ENCODE data around the gene NBAS.

NBAS gene

DNA sequence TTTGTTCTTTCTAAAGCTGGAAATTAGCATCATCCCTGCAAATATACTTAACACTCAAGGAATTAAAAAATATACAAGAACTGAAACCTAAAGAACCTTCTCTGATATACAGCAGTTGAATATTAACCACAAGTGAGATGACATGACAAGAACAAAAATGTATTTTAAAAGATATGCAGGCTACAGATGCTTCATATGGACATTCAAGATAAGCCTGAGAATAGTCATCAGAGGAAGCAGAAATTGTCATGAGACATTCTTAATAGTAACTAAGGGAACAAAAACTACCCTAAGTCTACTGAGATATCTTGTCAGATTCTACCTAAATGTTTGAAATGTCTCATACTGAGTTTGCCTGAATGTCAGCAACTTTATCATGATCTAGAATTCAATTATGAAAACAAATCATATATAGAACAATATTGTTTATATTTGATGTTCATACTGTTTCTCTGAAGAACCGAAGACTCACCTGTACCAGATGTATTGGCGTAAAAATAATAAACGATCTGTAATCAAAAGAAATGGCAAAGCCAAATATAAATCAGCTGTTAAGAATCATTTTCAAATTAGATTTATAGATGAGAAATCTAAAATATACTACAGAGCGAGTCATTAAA is 4.7 kb downstream of the NBAS start:
- no peak overlapping the region for H3K27ac ChIP-seq (ENCODE audit: low read depth, low read length)
- peaks cover 8% of the 10 kb centered on the region for H3K4me1 ChIP-seq (ENCODE audit: control insufficient read depth, insufficient read depth, low read length)
- H3K36me3 ChIP-seq (ENCODE audit: control insufficient read depth, insufficient read depth, low read length), result peaks cover 6% of the 10 kb centered on the region
- no peaks in the 10 kb centered on the region for H3K9me3 ChIP-seq (ENCODE audit: control insufficient read depth, insufficient read depth, low read length)
- H3K9ac ChIP-seq (ENCODE audit: low read depth, low read length), result no peak overlapping the region
- no peak overlapping the region for H3K4me3 ChIP-seq (ENCODE audit: low read depth, low read length)
- no peaks in the 10 kb centered on the region for H3K27me3 ChIP-seq (ENCODE audit: control insufficient read depth, insufficient read depth, low read length)

DNA sequence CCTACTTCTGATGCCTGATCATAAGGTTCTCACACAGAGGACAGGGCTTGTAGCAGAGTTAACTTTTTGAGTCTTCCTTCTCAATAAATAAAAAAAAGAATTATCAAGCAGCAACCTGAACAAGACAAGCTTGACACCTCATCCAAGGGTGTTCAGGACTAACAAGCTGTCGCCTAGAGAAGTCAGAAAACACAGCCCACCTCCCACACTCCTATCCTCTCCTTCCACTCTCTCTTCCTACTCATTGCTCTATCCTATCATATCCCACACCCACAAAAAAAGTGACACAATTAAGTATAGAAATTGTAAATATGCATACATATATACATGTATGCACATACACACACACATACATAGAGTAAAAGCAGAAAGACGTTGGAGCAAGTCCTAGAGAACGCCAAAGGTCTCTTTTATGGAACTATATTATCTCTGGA is 5.4 kb downstream of the NBAS start:
- no peaks in the 10 kb centered on the region for H3K9me3 ChIP-seq (ENCODE audit: control insufficient read depth, insufficient read depth, low read length)
- no peak overlapping the region for H3K4me3 ChIP-seq (ENCODE audit: low read depth, low read length)
- no peak overlapping the region for H3K27ac ChIP-seq (ENCODE audit: low read depth, low read length)
- H3K27me3 ChIP-seq (ENCODE audit: control insufficient read depth, insufficient read depth, low read length), result no peaks in the 10 kb centered on the region
- H3K4me1 ChIP-seq (ENCODE audit: control insufficient read depth, insufficient read depth, low read length), result peaks cover 6% of the 10 kb centered on the region; the same call in 1 of the 2 replicates
- no peak overlapping the region for H3K9ac ChIP-seq (ENCODE audit: low read depth, low read length)
- H3K36me3 ChIP-seq (ENCODE audit: control insufficient read depth, insufficient read depth, low read length), result peaks cover 6% of the 10 kb centered on the region

DNA sequence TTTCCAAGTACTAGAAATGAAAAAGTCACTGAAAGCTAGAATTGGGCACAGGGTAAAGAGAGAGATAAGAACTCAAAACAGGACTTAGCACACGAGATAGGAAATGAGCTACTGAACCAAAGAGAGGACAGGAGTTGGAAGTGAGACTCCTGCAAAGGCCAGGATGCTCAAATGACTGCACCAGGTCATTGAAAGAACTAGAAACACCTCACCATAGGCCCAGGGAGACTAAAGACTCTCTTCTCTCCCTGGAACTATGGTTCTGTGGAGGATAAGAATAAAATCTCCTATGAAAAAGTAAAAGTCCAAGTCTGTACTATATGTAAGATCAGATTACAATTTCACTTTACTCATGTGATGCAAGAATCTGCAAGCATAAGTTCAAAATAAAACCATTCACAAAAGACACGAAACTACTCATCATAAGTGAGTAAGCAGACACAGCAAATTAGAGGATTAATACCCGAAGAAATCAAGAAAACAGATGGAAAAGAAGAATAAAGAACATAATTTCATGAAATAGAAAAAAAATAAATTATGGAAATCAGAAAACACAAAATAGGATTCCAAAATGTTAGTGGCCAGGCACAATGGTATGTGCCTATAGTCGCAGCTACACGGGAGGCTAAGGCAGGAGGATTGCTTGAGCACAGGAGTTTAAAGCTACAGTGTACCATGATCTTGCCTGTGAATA is 6.5 kb downstream of the NBAS start:
- no peak overlapping the region for H3K4me3 ChIP-seq (ENCODE audit: low read depth, low read length)

DNA sequence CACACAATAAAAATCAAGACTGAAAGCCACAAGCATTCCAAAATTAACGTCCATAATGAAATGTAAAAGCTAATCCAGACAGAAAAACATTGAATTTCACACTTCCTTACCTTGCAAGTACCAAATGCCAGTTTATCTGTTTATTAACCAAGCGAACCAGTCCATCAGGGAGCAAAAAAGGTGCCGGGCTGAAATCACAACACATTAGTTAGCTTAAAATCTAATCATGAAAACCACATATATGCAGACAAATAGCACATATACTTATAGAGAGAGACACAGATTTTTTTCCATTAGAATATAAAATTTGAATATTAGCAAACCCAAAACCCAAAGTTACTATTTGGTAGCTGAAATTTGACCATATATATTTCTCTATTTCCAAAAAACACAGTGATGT is 7.2 kb downstream of the NBAS start:
- H3K4me3 ChIP-seq (ENCODE audit: low read depth, low read length), result no peak overlapping the region
- no peak overlapping the region for H3K27ac ChIP-seq (ENCODE audit: low read depth, low read length)
- no peak overlapping the region for H3K9ac ChIP-seq (ENCODE audit: low read depth, low read length)
- no peaks in the 10 kb centered on the region for H3K27me3 ChIP-seq (ENCODE audit: control insufficient read depth, insufficient read depth, low read length)
- no peaks in the 10 kb centered on the region for H3K9me3 ChIP-seq (ENCODE audit: control insufficient read depth, insufficient read depth, low read length)
- H3K36me3 ChIP-seq (ENCODE audit: control insufficient read depth, insufficient read depth, low read length), result peaks cover 9% of the 10 kb centered on the region
- H3K4me1 ChIP-seq (ENCODE audit: control insufficient read depth, insufficient read depth, low read length), result no peaks in the 10 kb centered on the region

More for the DNA sequence above, 6.5 kb downstream of the NBAS start:
- Histone ChIP-seq H3K9ac (ENCODE audit: low read depth, low read length) (no peak overlapping the region), H3K27me3 (ENCODE audit: control insufficient read depth, insufficient read depth, low read length) (no peaks in the 10 kb centered on the region), H3K9me3 (ENCODE audit: control insufficient read depth, insufficient read depth, low read length) (no peaks in the 10 kb centered on the region), H3K4me1 (ENCODE audit: control insufficient read depth, insufficient read depth, low read length) (peaks cover 2% of the 10 kb centered on the region; the same call in 1 of the 2 replicates), H3K36me3 (ENCODE audit: control insufficient read depth, insufficient read depth, low read length) (peaks cover 6% of the 10 kb centered on the region), H3K27ac (ENCODE audit: low read depth, low read length) (no peak overlapping the region)

DNA sequence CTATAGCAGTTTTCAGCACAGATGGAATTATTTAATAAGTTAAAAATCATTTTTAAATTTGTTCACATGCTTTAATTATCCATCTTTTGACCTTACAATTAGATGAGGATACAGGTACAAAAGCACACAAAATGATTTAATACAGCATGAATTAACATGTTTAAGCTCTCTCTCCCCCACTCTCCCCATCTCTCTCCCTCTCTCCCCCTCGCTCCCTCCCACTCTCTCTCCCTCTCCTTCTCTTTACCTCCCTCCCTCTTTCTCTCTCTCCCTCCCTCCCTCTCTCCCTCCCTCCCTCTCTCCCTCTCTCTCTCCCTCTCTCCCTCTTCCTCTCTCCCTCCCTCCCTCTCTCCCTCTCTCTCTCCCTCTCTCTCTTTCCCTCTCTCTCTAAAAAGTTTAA is 7.6 kb downstream of the NBAS start:
- Histone ChIP-seq H3K4me3 (ENCODE audit: low read depth, low read length) (no peak overlapping the region), H3K9me3 (ENCODE audit: control insufficient read depth, insufficient read depth, low read length) (no peaks in the 10 kb centered on the region), H3K4me1 (ENCODE audit: control insufficient read depth, insufficient read depth, low read length) (no peaks in the 10 kb centered on the region), H3K9ac (ENCODE audit: low read depth, low read length) (no peak overlapping the region), H3K27ac (ENCODE audit: low read depth, low read length) (no peak overlapping the region), H3K27me3 (ENCODE audit: control insufficient read depth, insufficient read depth, low read length) (no peaks in the 10 kb centered on the region), H3K36me3 (ENCODE audit: control insufficient read depth, insufficient read depth, low read length) (peaks cover 13% of the 10 kb centered on the region)

DNA sequence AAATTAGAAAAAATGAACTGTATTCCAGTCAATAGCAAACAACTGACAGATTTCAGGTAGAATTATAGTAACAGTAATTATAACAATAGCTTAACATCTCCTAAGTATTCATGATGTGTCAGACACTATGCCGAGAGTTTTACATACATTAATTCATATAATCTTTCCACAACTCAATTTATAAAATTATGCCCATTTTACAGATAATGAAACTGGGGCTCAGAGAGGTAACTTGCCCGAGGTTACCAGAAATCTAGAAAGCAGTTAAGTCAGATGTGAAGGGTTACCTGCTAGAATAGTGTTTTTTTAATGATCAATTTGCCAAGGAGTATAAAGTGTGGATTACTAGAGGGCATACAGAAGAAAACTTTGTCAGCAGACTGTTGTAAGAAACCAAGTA is 12.2 kb downstream of the NBAS start:
- Histone ChIP-seq H3K9me3 (ENCODE audit: control insufficient read depth, insufficient read depth, low read length) (no peaks in the 10 kb centered on the region), H3K36me3 (ENCODE audit: control insufficient read depth, insufficient read depth, low read length) (peaks cover 13% of the 10 kb centered on the region), H3K9ac (ENCODE audit: low read depth, low read length) (no peak overlapping the region)

DNA sequence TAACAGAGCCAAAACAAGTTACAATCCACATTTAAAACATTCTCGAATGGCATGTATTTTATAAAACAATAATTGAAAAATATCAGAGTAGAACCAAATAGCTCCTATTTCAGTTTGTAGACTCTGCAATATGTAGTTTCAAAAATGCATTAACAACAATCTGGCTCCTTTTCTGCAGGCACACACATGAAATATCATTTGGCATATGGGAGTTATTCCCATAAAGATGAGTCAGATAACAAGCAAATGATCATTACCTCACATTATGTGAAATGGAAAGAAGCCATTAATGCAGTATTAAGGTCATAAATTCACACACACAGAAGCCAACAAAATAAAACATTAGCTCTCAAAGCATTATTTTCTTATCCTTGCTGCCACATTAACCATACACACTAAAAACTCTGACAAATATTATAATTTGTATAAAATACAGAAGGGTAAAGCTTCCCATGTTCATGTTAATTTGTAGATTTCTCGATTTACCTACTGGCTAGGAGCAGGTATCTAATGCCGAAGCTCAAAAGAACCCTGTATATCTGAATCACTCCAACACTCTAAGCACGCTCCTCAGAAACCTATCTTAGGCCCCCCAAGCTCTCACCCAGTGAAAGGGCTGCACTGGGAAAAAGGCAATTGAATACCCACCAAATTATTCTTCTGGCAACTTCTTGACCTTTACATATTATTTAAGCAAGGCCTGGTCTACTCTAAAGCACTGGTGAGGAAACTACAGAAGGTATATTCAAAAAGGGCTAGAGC is 13.8 kb downstream of the NBAS start:
- no peak overlapping the region for H3K4me3 ChIP-seq (ENCODE audit: low read depth, low read length)
- H3K9ac ChIP-seq (ENCODE audit: low read depth, low read length), result no peak overlapping the region
- H3K27me3 ChIP-seq (ENCODE audit: control insufficient read depth, insufficient read depth, low read length), result no peaks in the 10 kb centered on the region
- no peaks in the 10 kb centered on the region; the same call in 1 of the 2 replicates for H3K9me3 ChIP-seq (ENCODE audit: control insufficient read depth, insufficient read depth, low read length)
- H3K27ac ChIP-seq (ENCODE audit: low read depth, low read length), result no peak overlapping the region
- H3K36me3 ChIP-seq (ENCODE audit: control insufficient read depth, insufficient read depth, low read length), result 0 out of 2 replicates have a peak, but pooled peaks cover 7% of the 10 kb centered on the region
- no peaks in the 10 kb centered on the region for H3K4me1 ChIP-seq (ENCODE audit: control insufficient read depth, insufficient read depth, low read length)

More for the DNA sequence above, 12.2 kb downstream of the NBAS start:
- no peaks in the 10 kb centered on the region for H3K27me3 ChIP-seq (ENCODE audit: control insufficient read depth, insufficient read depth, low read length)
- no peak overlapping the region for H3K4me3 ChIP-seq (ENCODE audit: low read depth, low read length)
- no peaks in the 10 kb centered on the region for H3K4me1 ChIP-seq (ENCODE audit: control insufficient read depth, insufficient read depth, low read length)
- no peak overlapping the region for H3K27ac ChIP-seq (ENCODE audit: low read depth, low read length)

DNA sequence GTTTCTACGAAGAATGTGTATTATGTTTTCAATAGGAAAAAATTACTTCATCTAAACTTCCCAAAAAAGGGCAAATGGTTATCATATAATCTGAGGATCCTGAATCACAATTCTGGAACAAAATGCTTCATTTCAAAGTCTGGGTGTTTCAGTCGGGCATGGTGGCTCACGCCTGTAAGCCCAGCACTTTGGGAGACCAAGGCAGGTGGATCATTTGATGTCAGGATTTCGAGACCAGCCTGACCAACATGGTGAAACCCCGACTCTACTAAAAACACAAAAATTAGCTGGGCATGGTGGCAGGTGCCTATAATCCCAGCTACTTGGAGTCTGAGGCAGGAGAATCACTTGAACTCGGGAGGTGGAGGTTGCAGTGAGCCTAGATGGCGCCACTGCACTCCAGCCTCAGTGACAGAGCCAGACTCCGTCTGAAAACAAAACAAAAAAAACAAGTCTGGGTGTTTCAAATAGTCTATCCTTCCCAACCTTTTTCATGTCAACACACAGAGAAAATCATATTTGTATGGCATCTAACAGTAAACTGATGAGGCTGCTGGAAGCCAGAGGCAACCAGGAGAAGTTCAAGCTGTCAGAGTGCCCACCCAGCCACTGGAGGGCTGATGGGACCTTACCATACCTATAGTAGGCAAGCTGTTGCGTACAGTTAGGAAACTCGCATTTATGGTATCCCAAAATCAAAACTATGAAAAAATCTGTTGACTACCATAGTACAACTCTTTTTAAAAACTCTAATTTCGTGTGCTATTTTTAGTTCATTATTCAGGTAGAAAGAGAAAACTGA is 14.6 kb downstream of the NBAS start:
- Histone ChIP-seq H3K27me3 (ENCODE audit: control insufficient read depth, insufficient read depth, low read length) (no peaks in the 10 kb centered on the region), H3K9me3 (ENCODE audit: control insufficient read depth, insufficient read depth, low read length) (no peaks in the 10 kb centered on the region; the same call in 1 of the 2 replicates)

DNA sequence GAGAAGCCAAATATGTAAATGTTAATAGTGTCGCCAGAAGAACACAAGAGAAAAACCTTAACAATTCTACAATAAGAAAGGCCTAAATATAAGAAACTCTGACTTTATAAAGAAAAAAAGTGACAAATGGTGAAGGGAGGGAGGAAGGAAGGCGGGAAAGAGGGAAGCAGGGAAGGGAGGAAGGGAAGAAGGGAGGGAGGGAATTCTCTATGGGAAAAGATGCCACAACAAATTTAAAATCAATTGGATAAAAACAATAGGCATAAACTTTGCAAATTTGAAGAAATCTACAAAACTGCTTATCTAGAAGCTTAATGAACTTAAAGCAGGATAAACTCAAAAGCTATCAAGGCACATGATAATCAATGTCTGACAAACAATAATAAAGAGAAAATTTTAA is 16.9 kb downstream of the NBAS start:
- Histone ChIP-seq H3K36me3 (ENCODE audit: control insufficient read depth, insufficient read depth, low read length) (0 out of 2 replicates have a peak, but pooled peaks cover 6% of the 10 kb centered on the region), H3K9ac (ENCODE audit: low read depth, low read length) (no peak overlapping the region), H3K9me3 (ENCODE audit: control insufficient read depth, insufficient read depth, low read length) (no peaks in the 10 kb centered on the region; the same call in 1 of the 2 replicates), H3K27ac (ENCODE audit: low read depth, low read length) (no peak overlapping the region), H3K27me3 (ENCODE audit: control insufficient read depth, insufficient read depth, low read length) (no peaks in the 10 kb centered on the region), H3K4me1 (ENCODE audit: control insufficient read depth, insufficient read depth, low read length) (no peaks in the 10 kb centered on the region), H3K4me3 (ENCODE audit: low read depth, low read length) (no peak overlapping the region)

More for the DNA sequence above, 14.6 kb downstream of the NBAS start:
- no peak overlapping the region for H3K4me3 ChIP-seq (ENCODE audit: low read depth, low read length)
- H3K27ac ChIP-seq (ENCODE audit: low read depth, low read length), result no peak overlapping the region
- no peak overlapping the region for H3K9ac ChIP-seq (ENCODE audit: low read depth, low read length)
- H3K4me1 ChIP-seq (ENCODE audit: control insufficient read depth, insufficient read depth, low read length), result no peaks in the 10 kb centered on the region
- H3K36me3 ChIP-seq (ENCODE audit: control insufficient read depth, insufficient read depth, low read length), result 0 out of 2 replicates have a peak, but pooled peaks cover 7% of the 10 kb centered on the region

DNA sequence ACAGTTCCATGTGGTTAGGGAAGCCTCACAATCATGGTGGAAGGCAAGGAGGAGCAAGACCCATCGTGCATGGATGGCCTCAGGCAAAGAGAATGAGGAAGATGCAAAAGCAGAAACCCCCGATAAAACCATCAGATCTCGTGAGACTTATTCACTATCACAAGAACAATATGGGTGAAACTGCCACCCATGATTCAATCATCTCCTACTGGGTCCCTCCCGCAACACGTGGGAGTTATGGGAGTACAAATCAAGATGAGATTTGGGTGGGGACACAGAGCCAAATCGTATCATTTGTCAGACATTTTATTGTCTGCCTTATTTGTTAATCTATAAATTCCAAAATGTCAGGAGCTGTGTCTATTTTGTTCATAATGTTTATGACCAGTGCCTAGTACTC is 17.6 kb downstream of the NBAS start:
- Histone ChIP-seq H3K4me3 (ENCODE audit: low read depth, low read length) (no peak overlapping the region), H3K9ac (ENCODE audit: low read depth, low read length) (no peak overlapping the region)

More for the DNA sequence above, 17.6 kb downstream of the NBAS start:
- no peaks in the 10 kb centered on the region for H3K36me3 ChIP-seq (ENCODE audit: control insufficient read depth, insufficient read depth, low read length)
- no peaks in the 10 kb centered on the region; the same call in 1 of the 2 replicates for H3K9me3 ChIP-seq (ENCODE audit: control insufficient read depth, insufficient read depth, low read length)
- no peak overlapping the region for H3K27ac ChIP-seq (ENCODE audit: low read depth, low read length)
- H3K27me3 ChIP-seq (ENCODE audit: control insufficient read depth, insufficient read depth, low read length), result no peaks in the 10 kb centered on the region
- no peaks in the 10 kb centered on the region for H3K4me1 ChIP-seq (ENCODE audit: control insufficient read depth, insufficient read depth, low read length)
